ENCODE data around the gene ADGRG3. TPM values are rescaled to one million over a fixed set of nuclear protein-coding genes. Genes with fewer than 3 reads are reported as not detected.

Gene ADGRG3
- total and polyA plus RNA-seq, 2 of the 13 experiments (the other 11 are each of a cell fraction or from before 2014, with no cell fraction given) = 2.7 to 11.8 TPM

Other genes starting within 250 kb of the ADGRG3 start
- gene CIAPIN1, start 220.9 kb upstream of the ADGRG3 start, total RNA-seq (2016; rRNA removed; fragmentation: Illumina TruSeq; extraction: Trizol) = 89.7 and 113 TPM in 2 replicates
- 62.4 and 69.3 TPM in 2 replicates for gene CIAPIN1, start 220.9 kb upstream of the ADGRG3 start, polyA plus RNA-seq (2011; rRNA removed)
- 57.5 and 62.0 TPM in 2 replicates for gene COQ9, start 220.8 kb upstream of the ADGRG3 start, total RNA-seq (2016; rRNA removed; fragmentation: Illumina TruSeq; extraction: Trizol)
- gene COQ9, start 220.8 kb upstream of the ADGRG3 start, polyA plus RNA-seq (2011; rRNA removed) = 104 and 108 TPM in 2 replicates
- gene POLR2C, start 205.6 kb upstream of the ADGRG3 start, total RNA-seq (2016; rRNA removed; fragmentation: Illumina TruSeq; extraction: Trizol) = 104 and 146 TPM in 2 replicates
- gene POLR2C, start 205.6 kb upstream of the ADGRG3 start, polyA plus RNA-seq (2011; rRNA removed) = 199 and 216 TPM in 2 replicates
- gene DOK4, start 181.8 kb upstream of the ADGRG3 start, total RNA-seq (2016; rRNA removed; fragmentation: Illumina TruSeq; extraction: Trizol) = 52.7 and 55.5 TPM in 2 replicates
- gene DOK4, start 181.8 kb upstream of the ADGRG3 start, polyA plus RNA-seq (2011; rRNA removed) = 70.0 and 92.5 TPM in 2 replicates
- gene CCDC102A, start 131.7 kb upstream of the ADGRG3 start, total RNA-seq (2016; rRNA removed; fragmentation: Illumina TruSeq; extraction: Trizol) = 0.91 and 2.1 TPM in 2 replicates
- gene CCDC102A, start 131.7 kb upstream of the ADGRG3 start, polyA plus RNA-seq (2011; rRNA removed) = 2.7 and 2.8 TPM in 2 replicates
- not detected in 2 replicates for gene ADGRG5, start 125.7 kb upstream of the ADGRG3 start, total RNA-seq (2016; rRNA removed; fragmentation: Illumina TruSeq; extraction: Trizol)
- gene ADGRG5, start 125.7 kb upstream of the ADGRG3 start, polyA plus RNA-seq (2011; rRNA removed) = 0.01 TPM in 1 of 2 replicates, not detected in the other
- 2.8 and 5.9 TPM in 2 replicates for gene ADGRG1, start 39.7 kb upstream of the ADGRG3 start, total RNA-seq (2016; rRNA removed; fragmentation: Illumina TruSeq; extraction: Trizol)
- 2.7 and 3.3 TPM in 2 replicates for gene ADGRG1, start 39.7 kb upstream of the ADGRG3 start, polyA plus RNA-seq (2011; rRNA removed)
- 2.7 and 3.4 TPM in 2 replicates for gene DRC7, start 26.5 kb downstream of the ADGRG3 start, total RNA-seq (2016; rRNA removed; fragmentation: Illumina TruSeq; extraction: Trizol)
- gene DRC7, start 26.5 kb downstream of the ADGRG3 start, polyA plus RNA-seq (2011; rRNA removed) = 3.4 and 3.5 TPM in 2 replicates
- 25.2 and 31.5 TPM in 2 replicates for gene KATNB1, start 67.5 kb downstream of the ADGRG3 start, total RNA-seq (2016; rRNA removed; fragmentation: Illumina TruSeq; extraction: Trizol)
- 39.8 and 43.5 TPM in 2 replicates for gene KATNB1, start 67.5 kb downstream of the ADGRG3 start, polyA plus RNA-seq (2011; rRNA removed)
- gene KIFC3, start 134.2 kb downstream of the ADGRG3 start, total RNA-seq (2016; rRNA removed; fragmentation: Illumina TruSeq; extraction: Trizol) = 30.0 and 45.3 TPM in 2 replicates
- gene KIFC3, start 134.2 kb downstream of the ADGRG3 start, polyA plus RNA-seq (2011; rRNA removed) = 42.1 and 70.6 TPM in 2 replicates

All from HepG2 (cell line).